Measurements from ENCODE around the gene SPAG16.

DNA sequence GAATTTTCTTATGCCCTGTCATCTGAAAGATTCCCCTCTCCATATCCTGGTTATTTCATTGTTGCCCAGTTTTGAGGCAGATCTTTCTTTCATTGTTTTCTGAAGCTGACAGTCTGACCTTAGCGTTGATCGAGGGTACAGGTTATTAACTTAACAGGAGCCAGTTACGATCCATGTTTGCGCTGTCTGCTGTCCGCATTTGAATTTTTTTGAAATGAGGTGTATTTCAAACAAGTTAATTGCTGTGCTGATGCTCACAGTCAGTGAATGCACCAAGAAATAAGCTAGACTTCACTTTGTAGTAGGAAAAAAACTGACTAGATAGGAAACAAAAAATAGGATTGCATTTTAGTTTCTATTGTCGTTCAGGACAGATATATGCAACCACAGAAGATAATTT, 34.8 kb upstream of the SPAG16 start:
- TF ChIP-seq SUZ12 (IDR thresholded peaks at IDR 0.05; ENCODE audit: extremely low read depth, insufficient read depth, insufficient read length) (no peak), YY1 (IDR thresholded peaks at IDR 0.05; ENCODE audit: insufficient read depth, insufficient read length) (no peak)

Data from NT2/D1 (cell line).